Measurements from ENCODE around the gene CCDC74B.
"Not testable (repeated sequence)": the region's sequence is repeated elsewhere in the genome, so short reads cannot be mapped to it uniquely, and the experiment has no call there.

DNA sequence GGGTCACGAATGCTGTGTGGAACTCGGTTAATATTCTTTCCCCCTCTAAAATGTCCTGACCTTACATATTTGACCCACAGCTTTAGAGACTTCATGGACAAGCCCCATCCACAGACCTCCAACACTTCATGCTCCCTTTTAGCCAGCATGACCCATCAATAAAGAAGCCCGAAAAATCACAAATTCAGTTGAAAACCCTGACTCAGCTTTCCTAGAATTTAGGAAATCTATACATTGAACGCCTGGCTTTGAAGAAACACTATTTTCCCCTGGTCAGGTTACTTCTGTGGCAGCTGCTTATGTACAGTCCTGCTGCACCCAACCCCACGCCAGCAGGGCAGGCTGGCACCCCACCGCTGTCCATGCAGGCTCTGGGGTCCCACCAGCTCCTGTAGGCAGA, 46.4 kb upstream of the CCDC74B start:
- TF ChIP-seq YY1 (IDR thresholded peaks at IDR 0.05; ENCODE audit: insufficient read depth, insufficient read length); ZNF274 (IDR thresholded peaks at IDR 0.05; ENCODE audit: low read depth, low read length): not testable (repeated sequence)

Measured in NT2/D1 (cell line).